Fibroblast of skin of left quadriceps (primary cell): ENCODE measurements around the gene CEBPA.
"Not testable (repeated sequence)": the region's sequence is repeated elsewhere in the genome, so short reads cannot be mapped to it uniquely, and the experiment has no call there.

Source experiments
- DNase-seq, 2 experiments: peaks; one replicate each; pipeline ENCODE4 v3.0.0-alpha.2; 2013; ENCODE audit warnings: low read depth in 2 of 2

Gene CEBPA

GRCh38 chr19:33324628-33325027 is 22.3 kb upstream of the CEBPA start:
- DNase-seq: no peak

GRCh38 chr19:33323093-33323820 is 20.9 kb upstream of the CEBPA start:
- no peak for DNase-seq

DNA sequence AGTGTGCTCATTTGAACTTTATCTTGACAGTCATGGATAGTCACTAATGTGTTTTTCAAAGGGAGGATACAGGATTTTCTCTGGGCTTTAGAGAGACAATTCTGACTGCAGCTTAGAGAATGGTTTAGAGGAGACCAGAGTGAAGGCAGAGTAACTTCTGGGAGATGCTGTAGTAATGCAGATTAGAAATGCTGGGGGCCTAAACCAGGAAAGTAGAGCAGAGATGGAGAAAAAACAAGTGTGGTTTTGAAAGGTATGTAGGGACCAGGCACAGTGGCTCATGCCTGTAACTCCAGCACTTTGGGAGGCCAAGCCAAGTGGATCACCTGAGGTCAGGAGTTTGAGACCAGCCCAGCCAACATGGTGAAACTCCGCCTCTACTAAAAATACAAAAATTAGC is 18.3 kb upstream of the CEBPA start:
- DNase-seq: no peak

- DNase-seq: not testable (repeated sequence)
These were observed 15.7 kb upstream of the CEBPA start for GRCh38 chr19:33317991-33318390.

GRCh38 chr19:33317517-33317916 is 15.2 kb upstream of the CEBPA start:
- DNase-seq: no peak

DNA sequence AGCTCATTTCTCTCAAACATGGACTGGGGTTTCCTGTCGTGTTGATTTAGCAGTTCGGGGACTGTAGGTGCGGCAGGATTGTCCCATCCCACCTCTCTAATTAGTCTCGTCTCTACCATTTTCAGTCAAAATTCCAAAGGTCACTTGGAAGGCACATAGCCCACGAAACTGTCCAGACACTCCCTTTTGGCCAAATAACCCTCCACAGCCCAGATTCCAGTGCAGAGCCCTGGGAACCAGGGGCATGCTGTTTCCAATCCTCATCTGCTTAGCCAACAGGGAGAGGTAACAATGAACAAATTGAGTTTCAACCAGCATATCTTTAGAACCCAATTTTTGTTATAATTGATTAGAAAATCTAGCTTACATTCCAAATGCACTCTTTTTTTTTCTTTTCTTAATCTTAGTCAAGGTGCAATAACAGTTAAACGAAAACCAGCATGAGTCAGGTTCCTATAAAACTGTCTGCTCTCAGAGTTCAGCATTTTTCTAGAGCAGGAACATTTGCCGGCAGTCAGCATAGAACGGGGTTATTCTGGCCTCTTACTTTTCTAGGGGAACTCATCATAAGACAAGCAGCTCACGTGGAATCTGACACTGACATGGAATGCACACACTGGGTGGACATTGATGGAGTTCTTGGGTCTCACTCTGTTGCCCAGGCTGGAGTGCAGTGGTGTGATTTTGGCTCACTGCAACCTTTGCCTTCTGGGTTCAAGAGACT is 14.4 kb upstream of the CEBPA start:
- DNase-seq: no peak

- DNase-seq: not testable (repeated sequence)
These were observed 10.5 kb upstream of the CEBPA start for GRCh38 chr19:33312808-33313207.

DNA sequence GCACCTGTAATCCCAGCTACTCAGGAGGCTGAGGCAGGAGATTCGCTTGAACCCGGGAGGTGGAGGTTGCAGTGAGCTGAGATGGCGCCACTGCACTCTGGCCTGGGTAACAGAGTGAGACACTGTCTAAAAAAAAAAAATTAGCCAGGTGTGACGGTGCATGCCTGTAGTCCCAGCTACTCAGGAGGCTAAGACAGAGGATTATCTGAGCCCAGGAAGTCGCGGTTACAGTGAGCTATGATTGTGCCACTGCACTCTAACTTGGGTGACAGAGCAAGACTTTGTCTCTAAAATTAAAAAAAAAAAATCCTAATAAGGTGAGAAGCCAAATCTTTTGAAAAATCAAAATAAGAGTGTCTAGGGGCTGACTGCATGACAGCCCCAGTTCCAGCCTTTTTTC is 9.7 kb upstream of the CEBPA start:
- no peak for DNase-seq

GRCh38 chr19:33311326-33311682 is 9.0 kb upstream of the CEBPA start:
- no peak for DNase-seq

- no peak for DNase-seq
These were observed 8.4 kb upstream of the CEBPA start for GRCh38 chr19:33310606-33311325.

GRCh38 chr19:33309826-33310225 is 7.5 kb upstream of the CEBPA start:
- DNase-seq: no peak

DNA sequence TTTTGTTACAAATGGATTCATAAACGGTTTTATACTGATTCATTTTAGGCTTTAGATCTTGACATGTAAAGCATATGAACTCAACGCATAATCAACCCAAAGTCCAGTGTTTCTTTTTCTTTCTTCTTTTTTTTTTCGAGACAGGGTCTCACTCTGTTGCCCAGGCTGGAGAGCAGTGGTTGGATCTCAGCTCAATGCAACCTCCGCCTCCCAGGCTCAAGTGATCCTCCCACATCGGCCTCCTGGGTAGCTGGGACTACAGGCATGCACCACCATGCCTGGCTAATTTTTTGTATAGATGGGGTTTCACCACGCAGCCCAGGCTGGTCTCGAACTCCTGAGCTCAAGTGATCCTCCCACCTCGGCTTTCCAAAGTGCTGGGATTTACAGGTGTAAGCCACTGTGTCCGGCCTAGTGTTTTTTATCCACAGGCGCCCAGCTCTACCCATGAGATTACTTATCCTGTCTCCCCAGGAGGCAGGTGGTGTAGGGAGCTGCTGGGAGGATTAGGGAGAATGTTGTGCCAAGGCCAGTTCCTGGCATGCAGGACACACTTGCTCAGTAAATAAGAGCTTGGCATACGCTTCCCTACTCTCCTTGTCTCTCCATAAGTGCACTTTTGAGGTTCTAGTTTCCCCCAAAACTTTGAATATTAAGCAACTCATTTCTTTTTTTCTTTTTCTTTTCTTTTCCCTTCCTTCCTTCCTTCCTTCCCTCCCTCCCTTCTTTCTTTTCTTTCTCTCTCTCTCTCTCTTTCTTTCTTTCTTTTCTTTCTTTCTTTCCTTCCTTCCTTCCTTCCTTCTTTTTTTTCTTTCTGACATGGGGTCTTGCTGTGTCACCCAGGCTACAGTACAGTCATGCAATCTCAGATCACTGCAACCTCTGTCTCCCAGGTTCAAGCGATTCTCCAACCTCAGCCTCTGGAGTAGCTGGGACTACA is 4.8 kb upstream of the CEBPA start:
- no peak for DNase-seq

DNA sequence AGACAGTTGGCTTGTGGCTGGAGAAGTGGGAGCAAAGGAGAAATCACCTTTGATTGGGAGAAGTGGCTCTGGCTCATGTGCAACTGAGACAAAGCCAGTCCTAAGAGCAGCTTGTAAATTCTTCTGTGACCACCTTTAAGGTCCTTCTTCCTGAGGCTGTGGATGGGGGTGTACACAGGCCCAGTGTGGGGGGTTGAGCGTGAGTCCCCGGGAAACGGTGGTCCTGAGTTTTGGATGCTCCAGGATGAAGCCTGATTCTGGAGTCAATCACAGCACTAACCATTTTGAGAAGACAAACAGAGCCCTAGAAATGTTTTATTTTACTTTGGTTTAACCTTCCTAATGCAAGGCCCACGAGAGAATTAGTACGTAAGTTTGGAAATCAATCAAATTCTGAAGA is 3.9 kb upstream of the CEBPA start:
- no peak for DNase-seq

- no peak for DNase-seq
These were observed 2.7 kb upstream of the CEBPA start for GRCh38 chr19:33304760-33305647.

DNA sequence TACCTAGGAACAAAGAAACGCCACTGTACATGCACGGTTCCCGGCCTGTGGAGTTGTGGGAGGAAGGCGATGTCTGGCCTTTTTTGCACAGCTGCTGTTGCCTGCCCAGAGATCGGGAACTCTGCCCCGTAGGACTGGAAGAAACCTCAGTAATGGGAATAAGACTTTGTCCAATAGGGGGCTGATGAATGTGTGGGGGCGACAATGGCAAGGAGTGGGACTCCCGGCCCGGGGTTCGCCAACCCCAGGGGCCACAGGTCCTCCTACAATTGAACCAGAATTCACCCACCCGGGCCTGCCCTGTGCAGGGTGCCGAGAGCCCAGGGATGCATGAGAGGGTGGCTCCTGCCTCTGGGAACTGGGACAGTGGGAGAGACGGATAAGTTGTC is 2.0 kb upstream of the CEBPA start:
- no peak for DNase-seq

DNA sequence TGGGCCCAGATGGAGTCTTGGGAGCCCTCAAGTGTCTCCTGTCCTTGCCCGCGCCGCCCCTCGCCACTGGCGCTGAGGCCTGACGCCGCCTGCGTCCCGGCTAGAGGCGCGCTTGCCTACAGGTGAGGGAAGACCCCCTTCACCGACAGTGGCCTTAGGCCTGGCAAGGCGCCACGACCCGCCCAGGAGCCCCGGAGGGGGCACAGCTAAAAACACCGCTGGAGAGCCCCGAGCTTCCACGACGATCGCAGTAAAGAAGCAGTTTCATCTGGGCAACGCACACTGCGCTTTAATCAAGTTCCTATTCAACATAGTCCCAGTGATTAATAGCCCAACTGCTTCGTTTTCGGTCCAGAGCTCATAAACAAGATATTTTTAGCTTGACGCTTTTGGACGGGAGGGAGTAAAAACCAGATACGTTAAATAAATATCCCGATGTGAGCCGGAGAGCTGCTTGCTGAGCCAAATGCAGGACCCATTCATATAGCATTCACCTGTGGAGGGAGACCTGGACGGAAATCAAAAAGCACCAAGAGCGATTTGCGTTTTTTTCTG is 1.5 kb upstream of the CEBPA start:
- no peak for DNase-seq

GRCh38 chr19:33302974-33303790 is 848 bp upstream of the CEBPA start:
- no peak for DNase-seq

GRCh38 chr19:33301900-33302174 is 497 bp downstream of the CEBPA start:
- DNase-seq: no peak

GRCh38 chr19:33301144-33301899 is 1.0 kb downstream of the CEBPA start:
- no peak for DNase-seq
